NCI-H2107 treated with DMSO at 0.1 percent for 48 hours (cell line): ENCODE results near the gene SCAI.
"Not testable (repeated sequence)": the region's sequence is repeated elsewhere in the genome, so short reads cannot be mapped to it uniquely, and the experiment has no call there.

Experiments
- DNase-seq: peaks from one replicate; lab custom pipeline; 2025; ENCODE audit not compliant: unreplicated experiment; lab: John Stamatoyannopoulos, UW

SCAI gene

GRCh38 chr9:125106285-125106893, 36.9 kb downstream of the SCAI start:
- DNase-seq = no peak

- DNase-seq = no peak
Measured at GRCh38 chr9:125103770-125104460, 39.4 kb downstream of the SCAI start.

DNA sequence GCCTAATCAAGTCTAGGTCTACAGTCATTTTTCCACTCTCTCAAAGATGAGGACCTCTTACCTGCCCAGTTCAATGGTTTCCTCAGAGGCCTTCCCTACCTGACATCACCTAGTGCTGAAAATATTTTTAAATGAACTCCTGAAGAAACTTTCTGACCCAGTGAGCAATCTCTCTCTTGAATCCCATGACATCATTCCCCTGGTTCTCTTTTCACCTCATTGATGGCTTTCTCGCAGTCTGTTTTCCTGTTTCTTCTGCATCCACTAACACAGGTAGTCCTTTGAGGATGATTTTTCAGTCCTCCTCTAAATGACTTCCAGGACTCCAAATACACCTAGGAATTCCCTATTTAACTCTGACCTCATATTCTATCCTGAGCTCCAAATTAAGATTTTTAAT, 40.3 kb downstream of the SCAI start:
- no peak for DNase-seq

GRCh38 chr9:125100822-125101221, 42.5 kb downstream of the SCAI start:
- no peak for DNase-seq

- DNase-seq = no peak
Measured at GRCh38 chr9:125099816-125100215, 43.5 kb downstream of the SCAI start.

- no peak for DNase-seq
Measured at GRCh38 chr9:125095821-125096443, 47.4 kb downstream of the SCAI start.

GRCh38 chr9:125091121-125091520, 52.2 kb downstream of the SCAI start:
- no peak for DNase-seq

- no peak for DNase-seq
Measured at GRCh38 chr9:125089331-125089730, 54.0 kb downstream of the SCAI start.

GRCh38 chr9:125088752-125089151, 54.6 kb downstream of the SCAI start:
- no peak for DNase-seq

DNA sequence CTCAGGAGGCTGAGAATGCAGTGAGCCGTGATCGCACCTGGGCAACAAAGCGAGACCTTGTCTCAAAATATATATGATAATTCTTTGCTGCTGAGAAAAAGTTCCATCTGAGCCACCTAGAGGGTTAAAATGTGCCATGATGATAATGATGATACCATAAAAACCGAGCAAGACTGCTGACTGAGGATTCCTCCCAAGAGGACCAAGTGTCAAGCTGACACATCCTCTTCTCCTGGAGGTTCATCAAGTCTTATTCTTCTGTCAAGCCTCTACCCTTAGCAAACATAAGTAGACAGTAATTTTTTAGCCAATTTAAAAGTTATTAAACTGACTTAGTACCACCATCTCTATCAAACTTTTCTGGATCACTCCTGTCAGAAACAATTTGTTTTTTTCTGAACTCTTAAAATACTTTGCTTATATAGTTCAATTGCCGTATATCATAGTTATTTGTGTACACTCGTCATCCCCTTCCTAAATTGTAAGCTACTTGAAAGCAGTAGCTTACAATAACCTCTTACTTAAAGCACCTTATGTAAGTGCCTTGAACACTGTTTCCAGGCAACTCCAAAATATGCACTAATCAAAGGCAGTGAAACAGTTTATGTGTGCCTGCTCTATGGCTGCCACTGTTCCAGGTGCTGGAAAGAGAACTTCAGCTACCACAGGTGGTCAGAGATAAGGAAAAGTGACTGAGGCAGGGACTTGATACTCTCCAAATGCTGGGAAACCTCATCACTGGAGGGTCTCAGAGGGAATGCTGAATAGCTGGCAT, 57.4 kb downstream of the SCAI start:
- DNase-seq = no peak

DNA sequence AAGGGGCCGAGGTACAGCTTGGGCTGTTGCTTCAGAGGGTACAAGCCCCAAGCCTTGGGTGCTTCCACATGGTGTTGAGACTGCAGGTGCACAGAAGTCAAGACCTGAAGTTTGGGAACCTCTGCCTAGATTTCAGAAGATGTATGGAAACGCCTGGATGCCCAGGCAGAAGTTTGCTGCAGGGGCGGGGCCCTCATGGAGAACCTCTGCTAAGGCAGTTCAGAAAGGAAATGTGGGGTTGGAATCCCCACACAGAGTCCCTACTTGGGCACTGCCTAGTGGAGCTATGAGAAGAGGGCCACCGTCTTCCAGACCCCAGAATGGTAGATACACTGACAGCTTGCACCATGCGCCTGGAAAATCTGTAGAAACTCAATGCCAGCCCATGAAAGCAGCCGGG, 61.1 kb downstream of the SCAI start:
- not testable (repeated sequence) for DNase-seq

GRCh38 chr9:125080797-125081196, 62.5 kb downstream of the SCAI start:
- DNase-seq = not testable (repeated sequence)

DNA sequence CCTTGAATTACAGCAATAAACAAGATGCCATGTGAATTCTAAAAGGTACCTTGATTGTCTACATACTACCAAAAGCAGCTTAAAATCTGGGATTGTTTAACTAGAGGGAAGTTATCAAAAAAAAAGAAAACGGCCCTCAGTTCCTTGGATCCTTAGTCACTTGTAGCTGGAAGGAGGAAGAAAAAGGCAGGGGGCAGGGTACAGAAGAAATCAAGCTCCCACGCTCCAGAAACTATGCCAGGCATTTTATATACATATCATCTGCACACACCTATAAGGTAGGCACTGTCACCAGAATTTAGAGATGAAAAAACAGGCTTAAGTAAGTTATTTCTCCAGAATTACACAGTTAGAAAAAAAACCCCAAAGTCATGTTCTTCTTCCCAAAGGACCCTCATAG, 63.4 kb downstream of the SCAI start:
- DNase-seq = no peak

GRCh38 chr9:125075997-125076396, 67.3 kb downstream of the SCAI start:
- no peak for DNase-seq

DNA sequence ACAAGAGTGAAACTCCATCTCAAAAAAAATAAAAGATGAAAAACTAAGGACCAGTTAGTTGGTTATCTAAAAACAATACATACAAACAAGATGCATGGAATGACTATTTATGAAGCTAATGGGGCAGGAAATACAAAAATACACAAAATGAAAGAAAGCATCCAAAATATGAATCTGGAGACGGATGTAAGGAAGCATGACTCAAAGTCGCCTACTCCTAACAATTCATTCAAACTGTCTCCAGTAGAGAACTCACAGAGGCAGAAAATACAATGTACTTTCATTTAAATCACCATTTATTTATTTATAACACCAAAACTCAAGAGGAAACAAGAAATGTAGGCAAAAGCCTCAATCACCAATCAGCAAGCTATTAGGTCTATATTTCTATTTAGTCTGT, 68.4 kb downstream of the SCAI start:
- no peak for DNase-seq

DNA sequence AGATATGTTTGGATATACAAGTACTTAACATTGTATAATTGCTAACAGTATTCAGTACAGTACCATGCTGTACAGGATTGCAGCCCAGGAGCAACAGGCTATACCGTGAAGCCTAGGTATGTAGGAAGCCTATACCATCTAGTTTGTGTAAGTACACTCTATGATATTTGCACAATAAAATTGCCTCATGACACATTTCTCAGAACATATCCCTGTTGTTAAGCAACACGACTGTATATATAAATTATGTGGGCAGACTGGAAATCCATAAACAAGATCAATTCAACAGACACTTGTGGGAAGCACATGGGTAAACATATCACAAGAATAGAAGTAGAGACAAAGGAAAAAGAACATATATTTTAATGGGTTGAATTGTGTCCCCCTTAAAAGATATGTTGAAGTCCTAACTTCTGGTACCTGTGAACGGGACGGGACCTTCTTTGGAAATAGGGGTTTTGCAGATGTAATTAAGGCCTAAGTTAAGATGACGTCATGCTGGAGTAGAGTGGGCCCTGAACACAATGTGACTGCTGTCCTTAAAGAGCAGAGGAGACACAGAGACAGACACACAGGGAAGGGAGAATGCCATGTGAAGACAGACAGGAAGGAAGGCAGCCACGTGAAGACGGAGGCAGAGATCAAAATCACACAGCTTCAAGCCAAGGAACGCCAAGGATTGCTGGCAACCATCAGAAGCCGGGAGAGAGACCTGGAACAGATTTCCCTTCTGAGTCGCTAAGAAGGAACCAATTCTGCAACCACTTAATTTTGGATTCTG, 76.3 kb downstream of the SCAI start:
- no peak for DNase-seq

GRCh38 chr9:125061391-125061790, 81.9 kb downstream of the SCAI start:
- DNase-seq = no peak

DNA sequence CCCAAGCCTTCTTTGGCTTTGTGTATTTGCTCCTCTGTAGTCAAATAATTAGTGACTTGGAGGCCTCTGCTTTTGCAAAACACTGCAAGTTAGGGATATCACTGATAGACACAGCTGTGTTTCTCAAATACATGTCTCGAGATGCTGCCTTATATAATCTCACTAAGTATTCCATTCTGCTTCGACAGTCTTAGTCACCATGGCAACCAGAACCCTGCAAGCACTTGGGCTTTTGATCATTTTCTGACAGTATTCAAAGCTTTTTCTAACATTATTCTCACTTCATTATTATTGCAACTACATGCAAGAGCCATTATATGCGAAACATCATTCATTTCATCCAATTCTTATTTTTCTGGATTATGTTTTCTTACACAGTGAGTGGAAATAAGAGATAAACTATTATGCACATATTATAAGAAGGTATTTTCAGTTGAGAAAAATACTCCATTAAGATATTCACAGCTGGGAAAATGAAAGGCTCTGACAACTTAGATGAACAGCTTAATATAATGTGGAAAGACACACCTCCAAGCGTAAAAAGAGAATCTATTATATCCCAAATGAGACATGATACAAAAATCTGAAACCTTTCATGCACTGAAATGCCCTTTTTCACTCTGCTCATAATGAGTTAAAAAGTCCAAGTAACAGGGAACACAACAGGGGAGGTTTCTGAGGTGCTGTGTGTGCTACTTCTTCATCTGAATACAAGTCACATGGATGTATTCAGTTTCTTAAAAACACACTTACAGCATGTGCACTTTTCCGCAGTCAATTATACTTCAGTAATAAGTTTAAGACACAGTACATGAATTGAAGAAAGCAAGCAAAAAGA, 93.9 kb downstream of the SCAI start:
- no peak for DNase-seq

DNA sequence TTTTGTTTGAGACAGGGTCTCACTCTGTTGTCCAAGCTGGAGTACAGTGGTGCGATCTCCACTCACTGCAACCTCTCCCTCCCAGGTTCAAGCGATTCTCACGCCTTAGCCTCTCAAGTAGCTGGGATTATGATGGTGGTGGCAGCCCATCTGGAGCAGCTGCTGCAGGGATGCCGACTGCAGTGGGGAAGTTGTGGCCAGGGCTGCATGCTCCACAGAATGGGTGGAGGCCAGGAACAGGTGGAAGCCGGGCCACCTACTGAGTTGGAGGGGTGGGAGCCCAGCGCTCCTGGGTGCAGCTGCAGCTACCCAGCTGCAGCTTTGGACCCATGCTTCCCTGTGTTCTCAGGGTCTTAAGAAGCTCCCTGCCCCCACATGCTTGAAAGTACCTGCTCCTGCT, 99.7 kb downstream of the SCAI start:
- DNase-seq = no peak

DNA sequence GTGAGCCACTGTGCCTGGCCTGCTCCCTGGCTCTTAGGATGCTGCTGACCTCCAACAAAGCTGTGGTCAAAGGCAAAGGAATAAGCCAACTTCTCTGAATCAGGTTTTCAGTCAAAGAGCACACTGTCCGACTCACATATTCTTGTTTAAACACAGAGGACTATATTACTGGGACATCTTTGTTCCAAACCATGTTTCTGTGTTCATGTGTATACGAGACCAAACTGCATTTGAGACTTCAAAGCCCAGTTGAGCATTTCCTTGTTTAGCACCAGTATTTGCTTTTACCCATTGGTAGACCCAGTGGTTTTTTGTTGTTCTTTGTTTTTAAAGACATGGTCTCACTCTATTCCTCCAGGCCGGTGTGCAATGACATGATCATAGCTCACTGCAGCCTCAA, 100.2 kb downstream of the SCAI start:
- no peak for DNase-seq
